Measurements from ENCODE around the gene CRYAA.
"Not testable (repeated sequence)": the region's sequence is repeated elsewhere in the genome, so short reads cannot be mapped to it uniquely, and the experiment has no call there.

CRYAA gene

DNA sequence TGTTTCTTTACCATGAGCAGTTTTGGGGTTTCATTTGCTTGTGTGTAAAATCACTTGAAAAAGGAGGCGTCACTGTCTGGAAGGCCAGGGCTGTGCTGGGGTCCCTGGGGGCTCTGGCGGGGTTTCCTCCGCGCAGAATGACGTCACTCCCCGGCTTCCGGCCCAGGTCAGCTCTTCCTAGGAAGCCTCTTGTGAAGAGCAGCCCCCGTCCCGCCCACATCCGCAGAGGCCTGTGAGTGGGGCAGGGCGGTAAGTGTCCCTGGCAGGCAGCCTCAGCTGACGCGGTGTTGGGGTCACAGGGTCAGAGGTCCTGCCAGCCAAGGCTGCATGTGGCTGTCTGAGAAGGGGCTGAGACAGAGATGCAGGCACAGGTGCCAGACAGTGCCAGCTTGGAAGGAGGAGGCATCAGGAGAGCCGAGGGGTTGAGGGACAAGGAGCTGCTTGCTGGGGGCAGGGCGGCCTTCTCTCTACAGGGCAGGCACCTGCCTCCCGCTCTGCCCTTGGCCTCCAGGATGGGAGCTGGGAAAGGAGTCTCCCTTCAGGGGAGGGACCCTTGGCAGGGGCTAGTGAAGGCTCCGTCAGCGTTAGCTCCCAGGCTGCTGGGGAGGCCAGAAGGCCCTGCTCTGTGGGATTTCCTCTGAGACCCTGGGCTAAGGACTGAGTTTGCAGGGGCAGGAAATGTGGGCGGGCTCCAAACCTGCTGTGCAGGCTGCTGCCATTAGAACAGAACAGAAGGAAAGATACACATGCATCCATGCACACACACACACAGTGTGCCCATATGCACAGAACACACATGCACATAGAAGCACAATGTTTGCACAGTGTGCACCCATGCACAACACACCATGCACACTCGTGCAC lies 8.5 kb downstream of the CRYAA start:
- DNase-seq: not testable (repeated sequence)

DNA sequence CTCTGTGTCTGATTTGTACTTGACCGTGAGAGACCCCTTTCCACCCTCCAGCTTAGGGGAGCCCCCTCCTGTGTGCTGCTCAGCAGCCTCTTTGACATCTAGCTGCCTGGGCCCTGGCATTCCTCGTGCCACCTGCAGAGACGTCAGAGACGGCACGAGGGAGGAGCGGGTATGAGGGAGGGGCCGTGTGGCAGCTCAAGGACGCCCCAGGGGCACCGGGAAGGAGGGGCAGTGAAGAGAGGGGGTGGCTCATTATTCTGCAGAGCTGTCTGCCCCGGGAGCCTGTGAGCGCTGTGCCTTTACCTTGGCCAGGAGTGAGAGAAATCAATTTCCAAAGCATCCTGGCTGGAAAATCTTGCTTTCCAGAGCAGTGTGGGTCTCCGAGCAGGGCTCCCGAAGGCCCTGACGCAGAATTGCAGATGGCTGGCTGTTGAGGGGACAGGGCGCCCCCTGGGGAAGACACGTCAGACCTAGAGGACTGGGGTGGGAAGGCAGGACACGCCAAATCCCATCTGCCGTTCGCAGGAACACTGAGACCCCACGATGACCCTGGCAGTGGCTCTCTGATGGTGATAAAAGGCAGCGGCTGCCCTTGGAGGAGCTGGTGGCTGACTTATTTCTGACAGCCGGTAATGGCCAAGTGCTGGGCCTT lies 9.5 kb downstream of the CRYAA start:
- DNase-seq: not testable (repeated sequence)

- DNase-seq: not testable (repeated sequence)
These were observed 12.2 kb downstream of the CRYAA start for GRCh38 chr21:43181033-43181432.

- not testable (repeated sequence) for DNase-seq
These were observed 18.5 kb downstream of the CRYAA start for GRCh38 chr21:43187268-43187667.

DNA sequence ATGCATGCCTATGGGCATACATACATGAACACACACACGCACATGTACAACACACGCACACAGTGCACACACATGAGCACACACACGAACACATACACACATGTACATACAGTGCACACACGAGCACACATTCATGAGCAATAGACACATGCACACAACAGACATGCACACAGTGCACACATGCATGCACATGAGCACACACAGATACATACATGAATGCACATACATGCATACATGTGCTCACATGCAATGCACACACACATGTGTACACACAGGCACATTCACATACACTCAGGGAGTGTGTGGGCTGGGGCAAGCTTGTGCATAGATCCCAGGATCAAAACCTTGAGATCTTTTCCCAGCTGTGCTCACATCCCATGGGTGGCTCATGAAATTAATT lies 18.9 kb downstream of the CRYAA start:
- DNase-seq: no peak

DNA sequence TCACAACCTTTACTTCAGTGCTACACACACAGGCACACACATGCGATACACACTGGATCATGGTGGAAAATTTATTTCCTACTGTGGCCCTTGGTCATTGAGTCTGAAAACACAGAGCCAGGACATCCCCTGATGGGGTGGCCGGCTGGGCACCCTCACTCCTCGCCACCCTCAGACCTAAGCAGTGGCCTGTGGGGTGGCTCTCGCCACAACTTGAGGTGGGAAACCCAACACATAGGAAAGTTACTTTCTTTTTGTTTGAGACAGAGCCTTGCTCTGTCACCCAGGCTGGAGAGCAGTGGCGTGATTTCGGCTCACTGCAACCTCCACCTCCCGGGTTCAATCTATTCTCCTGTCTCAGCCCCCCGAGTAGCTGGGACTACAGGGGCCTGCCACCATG lies 19.4 kb downstream of the CRYAA start:
- DNase-seq: no peak

- DNase-seq: no peak
These were observed 19.9 kb downstream of the CRYAA start for GRCh38 chr21:43188592-43189210.

- no peak for DNase-seq
These were observed 21.1 kb downstream of the CRYAA start for GRCh38 chr21:43189936-43190335.

DNA sequence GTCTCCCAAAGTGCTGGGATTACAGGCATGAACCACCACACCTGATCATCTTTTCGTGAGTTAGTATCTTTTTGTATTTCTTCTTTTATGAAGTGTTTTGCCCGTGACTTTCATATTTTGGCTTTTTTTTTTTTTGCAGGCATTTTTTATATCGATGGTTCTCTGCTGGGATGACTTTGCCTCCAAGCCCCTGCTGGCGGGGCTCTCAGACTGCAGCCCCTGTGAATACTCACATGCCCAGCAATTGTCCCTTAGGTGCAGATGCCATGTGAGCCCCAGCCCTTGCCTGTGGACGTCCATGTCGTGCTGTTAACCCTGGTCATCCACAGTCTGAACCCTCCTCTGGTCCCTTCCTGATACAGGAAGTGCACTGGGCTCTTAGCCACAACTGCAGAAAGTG lies 21.7 kb downstream of the CRYAA start:
- no peak for DNase-seq

DNA sequence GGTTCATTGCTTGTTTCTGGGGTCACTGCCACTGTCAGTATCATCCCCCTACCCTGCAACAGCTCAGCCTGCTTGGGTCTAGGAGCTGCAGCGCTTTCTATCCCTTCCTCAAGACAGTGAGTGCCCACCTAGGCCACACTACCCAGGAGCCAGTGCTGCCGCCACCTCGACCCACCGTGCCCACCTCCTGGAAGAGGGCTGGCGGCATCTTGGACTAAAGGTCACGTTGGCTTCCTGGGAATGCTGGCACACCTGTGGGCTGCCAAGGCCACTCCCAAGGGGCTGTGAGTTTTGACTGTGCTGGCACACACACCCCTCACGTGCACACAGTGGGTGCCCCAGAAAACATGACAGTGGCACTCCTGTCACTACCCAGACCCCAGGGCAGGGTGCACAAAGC lies 22.1 kb downstream of the CRYAA start:
- no peak for DNase-seq

GRCh38 chr21:43191521-43191920 lies 22.7 kb downstream of the CRYAA start:
- DNase-seq: no peak

DNA sequence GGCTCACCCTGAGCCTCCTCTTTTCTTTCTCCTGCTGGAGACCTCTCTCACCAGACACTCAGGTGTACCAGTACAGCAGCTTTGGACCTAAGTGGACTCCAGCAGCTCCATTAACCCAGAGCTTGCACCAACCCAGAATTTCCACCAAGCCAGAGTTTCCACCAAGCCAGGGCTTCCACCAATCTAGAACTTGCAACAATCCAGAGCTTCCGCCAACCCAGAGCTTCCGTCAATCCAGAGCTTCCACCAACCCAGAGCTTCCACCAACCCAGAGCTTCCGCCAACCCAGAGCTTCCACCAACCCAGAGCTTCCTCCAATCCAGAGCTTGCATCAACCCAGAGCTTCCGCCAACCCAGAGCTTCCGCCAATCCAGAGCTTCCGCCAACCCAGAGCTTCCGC lies 23.2 kb downstream of the CRYAA start:
- DNase-seq: no peak

GRCh38 chr21:43192501-43193081 lies 23.8 kb downstream of the CRYAA start:
- DNase-seq: no peak

DNA sequence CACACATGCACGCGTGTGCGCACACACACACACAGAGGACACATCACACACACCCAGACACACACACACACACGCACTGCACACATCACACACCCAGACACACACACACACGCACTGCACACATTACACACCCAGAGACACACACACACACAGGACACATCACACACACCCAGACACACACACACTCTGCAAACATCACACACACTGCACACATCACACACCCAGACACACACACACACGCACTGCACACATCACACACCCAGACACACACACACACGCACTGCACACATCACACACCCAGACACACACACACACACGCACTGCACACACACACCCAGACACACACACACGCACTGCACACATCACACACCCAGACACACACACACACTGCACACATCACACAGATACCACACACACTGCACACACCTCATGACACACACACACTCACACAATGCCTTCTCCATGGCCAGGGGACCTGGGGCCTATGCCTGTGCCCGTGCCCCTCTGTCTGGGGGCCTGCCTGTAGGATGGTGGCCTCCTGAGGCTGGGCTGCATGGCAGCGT lies 24.4 kb downstream of the CRYAA start:
- DNase-seq: no peak

DNA sequence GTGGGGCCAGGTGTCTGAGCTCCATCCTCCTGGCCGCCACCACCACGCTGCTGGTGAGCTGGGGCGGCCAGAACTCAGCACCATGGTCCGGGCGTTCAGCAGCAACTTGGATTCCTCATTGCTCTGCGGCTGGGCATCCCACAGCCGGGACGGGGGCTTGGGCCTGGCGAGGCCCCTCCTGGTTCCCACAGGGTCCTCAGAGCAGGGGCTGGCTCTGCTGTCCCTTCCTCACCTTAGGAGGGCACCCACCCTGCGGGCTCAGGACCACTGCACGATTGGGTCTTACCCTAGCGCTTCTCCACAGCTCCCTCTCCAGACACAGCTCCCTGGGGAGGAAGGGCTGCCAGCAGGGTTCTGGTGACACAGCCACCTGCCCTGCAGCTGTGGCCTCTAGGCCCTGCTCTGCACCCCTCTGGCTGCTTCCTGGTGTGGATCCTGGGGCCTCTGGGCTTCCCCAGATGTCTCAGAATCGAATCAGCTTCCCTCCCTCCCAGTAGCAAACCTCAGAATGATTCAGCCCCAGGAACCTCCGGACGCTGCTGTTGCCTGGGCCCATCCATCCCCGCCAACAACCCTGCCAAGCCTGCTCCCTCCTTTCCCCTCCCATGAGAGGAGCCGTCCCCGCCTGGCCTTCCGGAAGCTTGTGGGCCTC lies 25.0 kb downstream of the CRYAA start:
- no peak for DNase-seq

- DNase-seq: peak in 1 of 2 donors; percentile 3
These were observed 25.7 kb downstream of the CRYAA start for GRCh38 chr21:43194303-43195120.

GRCh38 chr21:43195121-43196021 lies 26.6 kb downstream of the CRYAA start:
- DNase-seq: no peak

- no peak for DNase-seq
These were observed 28.0 kb downstream of the CRYAA start for GRCh38 chr21:43196826-43197225.

DNA sequence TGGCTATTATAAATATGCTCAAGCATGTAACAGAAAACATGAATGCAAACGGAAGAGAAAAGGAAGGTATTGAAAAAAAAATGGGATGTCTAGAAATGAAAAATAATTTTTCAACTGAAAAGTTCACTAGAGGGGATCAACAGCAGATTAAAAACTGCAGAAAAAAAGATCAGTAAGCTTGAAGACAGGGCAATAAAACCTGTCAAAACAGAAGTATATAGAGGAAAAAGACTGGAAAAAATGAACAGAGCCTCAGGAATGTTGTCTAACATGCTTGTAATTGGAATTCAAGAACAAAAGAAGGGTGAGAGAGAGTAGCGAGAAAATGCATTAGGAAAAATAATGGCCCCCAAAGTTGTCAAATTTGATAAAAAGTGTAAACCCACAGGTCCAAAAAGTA lies 29.6 kb downstream of the CRYAA start:
- DNase-seq: no peak

- no peak for DNase-seq
These were observed 32.7 kb downstream of the CRYAA start for GRCh38 chr21:43201491-43201890.
